ENCODE measurements around the gene RELT.

DNA sequence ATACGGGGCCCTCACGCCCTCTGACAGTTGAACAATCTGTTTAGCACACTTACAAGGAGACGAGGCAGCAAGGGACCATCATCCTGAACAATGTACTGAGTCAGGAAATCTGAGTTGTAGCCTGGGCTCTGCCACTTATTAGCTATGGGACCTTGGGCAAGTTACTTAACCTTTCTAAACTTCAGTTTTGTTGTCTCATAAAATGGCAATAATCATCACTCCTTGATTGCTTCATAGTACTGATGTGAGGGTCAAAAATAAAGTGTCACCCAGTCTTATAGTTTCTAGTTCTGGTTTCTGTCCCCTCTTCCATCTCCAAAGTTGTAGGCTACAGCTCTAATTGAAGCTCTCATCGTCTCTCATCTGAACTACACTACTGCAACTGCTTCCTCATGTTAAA, 46.7 kb downstream of the RELT start:
- TF ChIP-seq EZH2phosphoT487 (IDR thresholded peaks at IDR 0.05; ENCODE audit: borderline replicate concordance, low read length) = no peak
- TF ChIP-seq CTCF (IDR thresholded peaks at IDR 0.05; ENCODE audit: low read depth, low read length, poor library complexity, severe bottlenecking) = no peak

All from DOHH2 (cell line).